ENCODE data around the gene ACTL8. TPM values are rescaled to one million over a fixed set of nuclear protein-coding genes. Genes with fewer than 3 reads are reported as not detected.

ACTL8 gene
- total RNA-seq, 1 experiment from 2014 or later = 0.69 TPM

DNA sequence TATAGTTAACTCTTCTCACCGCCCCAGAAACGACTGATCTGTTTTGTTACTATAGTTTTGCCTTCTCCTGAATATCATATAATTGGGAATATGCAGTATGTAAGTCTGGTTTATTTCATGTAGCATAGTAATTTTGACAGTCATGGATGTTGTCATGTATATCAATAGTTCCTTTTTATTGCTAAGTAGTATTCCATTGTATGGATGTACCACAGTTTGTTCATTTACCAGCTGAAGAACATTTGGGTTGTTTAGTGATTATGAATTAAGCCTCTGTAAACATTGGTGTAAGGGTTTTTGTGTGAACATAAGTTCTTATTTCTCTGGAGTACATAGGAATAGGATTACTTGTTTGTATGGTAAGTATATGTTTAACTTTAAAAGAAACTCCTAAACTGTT, 55.5 kb downstream of the ACTL8 start (continued):
- TF ChIP-seq, protein P1, sequence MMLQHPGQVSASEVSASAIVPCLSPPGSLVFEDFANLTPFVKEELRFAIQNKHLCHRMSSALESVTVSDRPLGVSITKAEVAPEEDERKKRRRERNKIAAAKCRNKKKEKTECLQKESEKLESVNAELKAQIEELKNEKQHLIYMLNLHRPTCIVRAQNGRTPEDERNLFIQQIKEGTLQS (IDR thresholded peaks at IDR 0.05) = no peak
- TF ChIP-seq POLR2AphosphoS5 (IDR thresholded peaks at IDR 0.05; ENCODE audit: low read depth, low read length) = no peak

DNA sequence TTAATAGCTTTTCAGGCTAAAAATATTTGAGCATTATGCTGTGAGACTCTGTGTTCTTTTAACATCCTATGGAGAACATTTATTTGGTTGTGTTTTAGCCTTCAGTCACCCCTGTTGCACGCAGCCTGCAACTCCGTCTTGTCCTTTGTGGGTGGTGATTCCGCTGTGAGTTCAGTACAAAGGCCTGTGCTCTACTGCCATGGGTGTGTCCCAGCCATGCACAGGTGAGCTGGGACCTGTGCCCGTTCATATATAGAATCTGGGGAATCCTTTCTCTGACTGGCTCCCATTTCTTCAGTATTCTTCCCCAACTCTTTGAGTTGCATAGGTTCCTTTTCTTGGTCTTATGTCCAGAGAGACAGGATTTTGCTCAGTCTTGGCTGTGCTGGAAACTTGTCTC, 61.4 kb downstream of the ACTL8 start:
- Histone ChIP-seq H3K9me2 (ENCODE audit: insufficient read depth) (no peaks in the 10 kb centered on the region), H3K9ac (ENCODE audit: low read length) (no peak overlapping the region), H3K4me1 (ENCODE audit: control insufficient read depth in 1 of 2, insufficient read depth in 2 of 2, low read length in 2 of 2) (no peaks in the 10 kb centered on the region), H4K20me1 (ENCODE audit: insufficient read depth) (no peaks in the 10 kb centered on the region), H2AFZ (ENCODE audit: low read depth, low read length, poor library complexity, severe bottlenecking) (no peak overlapping the region), H3K79me2 (ENCODE audit: insufficient read depth, low read length) (no peaks in the 10 kb centered on the region), H3K36me3 (ENCODE audit: control insufficient read depth in 1 of 2, insufficient read depth in 2 of 2, low read length in 2 of 2) (no peaks in the 10 kb centered on the region), H3K4me3 (replicated peaks in 1 of 2; ENCODE audit: low read depth in 1 of 2, low read length in 2 of 2) (no peak overlapping the region), H3K27ac (ENCODE audit: low read depth, low read length) (no peak overlapping the region), H3K4me2 (ENCODE audit: low read length) (no peak overlapping the region), H3K9me3 (ENCODE audit: control insufficient read depth in 1 of 2, insufficient read depth in 1 of 2, low read depth in 1 of 2, low read length in 2 of 2) (no peaks in the 10 kb centered on the region), H3K27me3 (ENCODE audit: insufficient read depth, low read length) (peaks cover 8% of the 10 kb centered on the region; the same call in 1 of the 2 replicates)
- intact Hi-C loops (cut with micrococcal nuclease) = no loop called here
- DNase-seq (ENCODE audit: low read depth, low spot score) (no peak), ATAC-seq (no peak)
- TF ChIP-seq JUND (IDR thresholded peaks at IDR 0.05) = no peak
- ChIA-PET POLR2A (no interaction called here), RAD21 (ENCODE audit: low non-redundant PET in 1 of 2, low total read pairs in 2 of 2, uncharacterized antibody in 2 of 2, unreplicated experiment in 2 of 2) (interaction anchor here in 1 of 2 experiments (0.5 kb wide), 1 partner anchor 70 kb away, joined by 3 read pairs; no protein-coding TSS in a partner anchor), CTCF (interaction anchor here (2.0 kb wide), 1 partner anchor 10 kb away, joined by 5 read pairs; no protein-coding TSS in a partner anchor)
- BruUV-seq (replicated peaks) = no TSS peak

GRCh38 chr1:17819129-17819802, 64.1 kb downstream of the ACTL8 start:
- ATAC-seq (no peak), DNase-seq (ENCODE audit: low read depth, low spot score) (no peak)
- Histone ChIP-seq H3K27ac (ENCODE audit: low read depth, low read length) (no peak overlapping the region), H3K4me1 (ENCODE audit: control insufficient read depth in 1 of 2, insufficient read depth in 2 of 2, low read length in 2 of 2) (no peaks in the 10 kb centered on the region), H3K9me3 (ENCODE audit: control insufficient read depth in 1 of 2, insufficient read depth in 1 of 2, low read depth in 1 of 2, low read length in 2 of 2) (no peaks in the 10 kb centered on the region), H3K36me3 (ENCODE audit: control insufficient read depth in 1 of 2, insufficient read depth in 2 of 2, low read length in 2 of 2) (no peaks in the 10 kb centered on the region), H3K4me2 (ENCODE audit: low read length) (no peak overlapping the region), H2AFZ (ENCODE audit: low read depth, low read length, poor library complexity, severe bottlenecking) (no peak overlapping the region), H3K79me2 (ENCODE audit: insufficient read depth, low read length) (no peaks in the 10 kb centered on the region), H3K4me3 (replicated peaks in 1 of 2; ENCODE audit: low read depth in 1 of 2, low read length in 2 of 2) (no peak overlapping the region), H3K27me3 (ENCODE audit: insufficient read depth, low read length) (peaks cover 3% of the 10 kb centered on the region; the same call in 1 of the 2 replicates), H4K20me1 (ENCODE audit: insufficient read depth) (no peaks in the 10 kb centered on the region), H3K9me2 (ENCODE audit: insufficient read depth) (no peaks in the 10 kb centered on the region), H3K9ac (ENCODE audit: low read length) (no peak overlapping the region)
- intact Hi-C loops (cut with micrococcal nuclease) = no loop called here
- CTCF ChIA-PET = no interaction called here
- POLR2A ChIA-PET = no interaction called here
- RAD21 ChIA-PET (ENCODE audit: low non-redundant PET in 1 of 2, low total read pairs in 2 of 2, uncharacterized antibody in 2 of 2, unreplicated experiment in 2 of 2) = no interaction called here
- BruUV-seq (replicated peaks) = no TSS peak
- TF ChIP-seq CBX3 (IDR thresholded peaks at IDR 0.05; ENCODE audit: low read depth) (no peak), REST (IDR thresholded peaks at IDR 0.05; ENCODE audit: low read depth) (no peak), EGR1 (IDR thresholded peaks at IDR 0.05; ENCODE audit: low read depth) (no peak), SRF (IDR thresholded peaks at IDR 0.05; ENCODE audit: low read depth) (no peak), SIN3A (IDR thresholded peaks at IDR 0.05; ENCODE audit: low read depth) (no peak)
- TF ChIP-seq, protein P2, sequence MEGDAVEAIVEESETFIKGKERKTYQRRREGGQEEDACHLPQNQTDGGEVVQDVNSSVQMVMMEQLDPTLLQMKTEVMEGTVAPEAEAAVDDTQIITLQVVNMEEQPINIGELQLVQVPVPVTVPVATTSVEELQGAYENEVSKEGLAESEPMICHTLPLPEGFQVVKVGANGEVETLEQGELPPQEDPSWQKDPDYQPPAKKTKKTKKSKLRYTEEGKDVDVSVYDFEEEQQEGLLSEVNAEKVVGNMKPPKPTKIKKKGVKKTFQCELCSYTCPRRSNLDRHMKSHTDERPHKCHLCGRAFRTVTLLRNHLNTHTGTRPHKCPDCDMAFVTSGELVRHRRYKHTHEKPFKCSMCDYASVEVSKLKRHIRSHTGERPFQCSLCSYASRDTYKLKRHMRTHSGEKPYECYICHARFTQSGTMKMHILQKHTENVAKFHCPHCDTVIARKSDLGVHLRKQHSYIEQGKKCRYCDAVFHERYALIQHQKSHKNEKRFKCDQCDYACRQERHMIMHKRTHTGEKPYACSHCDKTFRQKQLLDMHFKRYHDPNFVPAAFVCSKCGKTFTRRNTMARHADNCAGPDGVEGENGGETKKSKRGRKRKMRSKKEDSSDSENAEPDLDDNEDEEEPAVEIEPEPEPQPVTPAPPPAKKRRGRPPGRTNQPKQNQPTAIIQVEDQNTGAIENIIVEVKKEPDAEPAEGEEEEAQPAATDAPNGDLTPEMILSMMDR (IDR thresholded peaks at IDR 0.05 in 2 of 3, conservative IDR thresholded peaks at IDR 0.05 in 1 of 3; ENCODE audit: borderline replicate concordance in 1 of 3, insufficient read depth in 1 of 3, low read depth in 2 of 3, low read length in 2 of 3) = no peak
- TF ChIP-seq, protein P1 (IDR thresholded peaks at IDR 0.05) = no peak
